CD4-positive, alpha-beta T cell treated with Interleukin-15 for 1 hour (primary cell): ENCODE measurements around the gene RBM4.
"Not testable (repeated sequence)": the region's sequence is repeated elsewhere in the genome, so short reads cannot be mapped to it uniquely, and the experiment has no call there.

ENCODE experiments used
- DNase-seq: peaks from one replicate; pipeline ENCODE4 v3.0.0-alpha.2; 2020

RBM4 gene

GRCh38 chr11:66617155-66617834 lies 21.2 kb upstream of the RBM4 start:
- DNase-seq, result peak; percentile 35

- peak; percentile 62 for DNase-seq
These were observed 19.4 kb upstream of the RBM4 start for GRCh38 chr11:66619080-66619554.

GRCh38 chr11:66624450-66624849 lies 14.1 kb upstream of the RBM4 start:
- no peak for DNase-seq

DNA sequence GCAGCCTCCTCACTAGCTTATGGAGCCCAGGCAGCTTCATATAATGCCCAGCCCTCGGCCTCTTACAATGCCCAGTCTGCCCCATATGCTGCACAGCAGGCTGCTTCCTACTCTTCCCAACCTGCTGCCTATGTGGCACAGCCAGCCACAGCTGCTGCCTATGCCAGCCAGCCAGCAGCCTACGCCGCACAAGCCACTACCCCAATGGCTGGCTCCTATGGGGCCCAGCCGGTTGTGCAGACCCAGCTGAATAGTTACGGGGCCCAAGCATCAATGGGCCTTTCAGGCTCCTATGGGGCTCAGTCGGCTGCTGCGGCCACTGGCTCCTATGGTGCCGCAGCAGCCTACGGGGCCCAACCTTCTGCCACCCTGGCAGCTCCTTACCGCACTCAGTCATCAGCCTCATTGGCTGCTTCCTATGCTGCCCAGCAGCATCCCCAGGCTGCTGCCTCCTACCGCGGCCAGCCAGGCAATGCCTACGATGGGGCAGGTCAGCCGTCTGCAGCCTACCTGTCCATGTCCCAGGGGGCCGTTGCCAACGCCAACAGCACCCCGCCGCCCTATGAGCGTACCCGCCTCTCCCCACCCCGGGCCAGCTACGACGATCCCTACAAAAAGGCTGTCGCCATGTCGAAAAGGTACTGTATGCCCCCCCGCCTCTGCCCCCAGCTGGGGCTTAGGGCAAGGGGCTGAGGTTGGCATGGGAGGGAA lies 13.3 kb upstream of the RBM4 start:
- DNase-seq, result no peak

- no peak for DNase-seq
These were observed 12.8 kb upstream of the RBM4 start for GRCh38 chr11:66625752-66626149.

DNA sequence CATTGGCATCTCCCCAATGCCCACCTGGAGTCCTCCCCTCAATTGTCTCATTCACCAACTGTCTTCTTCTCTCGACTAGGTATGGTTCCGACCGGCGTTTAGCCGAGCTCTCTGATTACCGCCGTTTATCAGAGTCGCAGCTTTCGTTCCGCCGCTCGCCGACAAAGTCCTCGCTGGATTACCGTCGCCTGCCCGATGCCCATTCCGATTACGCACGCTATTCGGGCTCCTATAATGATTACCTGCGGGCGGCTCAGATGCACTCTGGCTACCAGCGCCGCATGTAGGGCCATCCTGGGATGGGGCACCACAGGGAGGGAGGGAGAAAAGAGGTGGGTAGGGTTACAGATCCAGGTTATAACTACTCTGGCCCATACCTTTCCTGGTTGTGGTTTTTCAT lies 12.1 kb upstream of the RBM4 start:
- DNase-seq, result no peak

- DNase-seq, result no peak
These were observed 11.6 kb upstream of the RBM4 start for GRCh38 chr11:66626926-66627325.

GRCh38 chr11:66628061-66628603 lies 10.4 kb upstream of the RBM4 start:
- DNase-seq, result no peak

DNA sequence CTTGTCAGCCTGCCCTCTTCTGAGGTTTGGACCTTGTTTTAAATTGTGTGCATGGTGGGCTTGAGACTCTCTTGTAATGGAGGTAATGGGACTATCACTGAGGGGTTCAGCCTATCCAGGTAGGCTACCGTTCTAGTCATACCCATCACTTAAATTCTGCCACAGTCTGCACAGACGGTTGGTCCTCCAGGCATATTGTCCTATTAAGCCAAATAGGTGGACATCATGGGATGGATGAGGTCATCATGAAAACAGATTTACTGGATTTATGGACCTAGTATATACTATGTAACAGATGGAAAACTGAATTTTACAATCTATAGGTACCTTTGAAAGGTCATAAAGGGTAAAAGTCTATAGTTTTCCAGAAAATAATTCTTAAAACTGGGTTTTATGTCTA lies 9.1 kb upstream of the RBM4 start:
- DNase-seq, result no peak

- no peak for DNase-seq
These were observed 6.6 kb upstream of the RBM4 start for GRCh38 chr11:66631883-66632282.

DNA sequence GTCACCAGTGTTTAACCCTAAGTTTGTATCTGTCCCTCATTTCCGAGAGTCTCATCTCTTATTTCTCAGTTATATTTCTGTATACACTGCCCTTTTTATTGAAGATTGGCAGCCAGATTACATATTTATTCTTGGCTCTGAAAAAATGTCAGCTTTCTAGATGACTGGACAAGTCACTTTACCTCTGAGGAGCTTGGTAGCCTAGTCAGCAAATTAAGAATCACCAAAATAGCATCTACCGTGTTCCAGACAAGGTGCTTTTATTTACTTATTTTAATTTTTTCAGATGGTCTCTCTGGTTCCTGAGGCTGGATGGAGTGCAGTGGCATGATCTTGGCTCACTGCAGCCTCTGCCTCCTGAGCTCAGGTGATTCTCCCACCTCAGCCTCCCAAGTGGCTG lies 5.6 kb upstream of the RBM4 start:
- DNase-seq, result no peak

DNA sequence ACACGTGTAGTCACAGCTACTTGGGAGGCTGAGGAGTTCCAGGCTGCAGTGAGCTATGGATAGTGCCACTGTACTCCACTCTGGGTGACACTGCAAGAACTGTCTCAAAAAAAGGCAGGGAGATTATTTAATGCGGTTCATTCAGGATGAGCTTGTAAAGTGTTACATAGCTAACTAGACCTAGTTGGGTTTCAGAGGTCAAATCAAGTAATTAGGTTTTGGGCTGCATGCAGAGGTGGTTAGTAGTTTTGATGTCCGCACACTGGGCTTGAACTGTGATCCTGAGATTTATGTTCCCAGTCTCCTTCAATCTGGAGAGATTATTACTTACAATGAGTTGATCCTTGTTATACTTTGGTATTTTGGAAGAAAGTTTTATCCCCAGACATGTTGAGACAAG lies 2.1 kb upstream of the RBM4 start:
- no peak for DNase-seq

DNA sequence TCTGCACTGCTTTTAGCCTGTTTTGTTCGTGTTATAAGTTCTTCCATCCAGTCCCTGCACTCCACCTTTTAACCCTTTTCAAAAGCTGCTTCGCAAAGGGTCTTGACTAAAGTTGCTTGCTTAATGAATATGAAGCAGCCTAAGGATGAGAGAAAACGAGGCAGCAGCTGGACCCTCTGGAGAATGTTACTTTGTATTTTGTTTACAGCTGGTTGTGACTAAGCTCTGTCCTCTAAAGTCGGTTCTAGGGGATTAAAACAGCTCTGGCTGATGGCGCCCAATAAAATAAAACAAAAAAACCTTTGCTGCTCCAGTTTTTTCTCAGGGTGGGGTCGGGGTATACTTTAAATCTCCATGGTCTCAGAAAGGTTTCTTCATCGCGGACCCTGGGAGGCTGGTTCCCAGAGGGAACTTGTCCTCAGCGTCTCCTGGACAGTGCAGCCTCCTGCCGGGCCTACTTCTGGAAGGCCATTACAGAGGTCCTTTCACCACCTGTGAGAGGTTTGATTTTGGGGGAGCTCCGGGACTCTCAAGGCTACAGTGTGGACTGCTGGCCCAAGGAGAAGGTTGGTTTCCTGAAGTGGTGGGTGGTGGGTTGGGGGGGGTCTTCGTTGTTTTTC lies 836 bp upstream of the RBM4 start:
- DNase-seq, result no peak

DNA sequence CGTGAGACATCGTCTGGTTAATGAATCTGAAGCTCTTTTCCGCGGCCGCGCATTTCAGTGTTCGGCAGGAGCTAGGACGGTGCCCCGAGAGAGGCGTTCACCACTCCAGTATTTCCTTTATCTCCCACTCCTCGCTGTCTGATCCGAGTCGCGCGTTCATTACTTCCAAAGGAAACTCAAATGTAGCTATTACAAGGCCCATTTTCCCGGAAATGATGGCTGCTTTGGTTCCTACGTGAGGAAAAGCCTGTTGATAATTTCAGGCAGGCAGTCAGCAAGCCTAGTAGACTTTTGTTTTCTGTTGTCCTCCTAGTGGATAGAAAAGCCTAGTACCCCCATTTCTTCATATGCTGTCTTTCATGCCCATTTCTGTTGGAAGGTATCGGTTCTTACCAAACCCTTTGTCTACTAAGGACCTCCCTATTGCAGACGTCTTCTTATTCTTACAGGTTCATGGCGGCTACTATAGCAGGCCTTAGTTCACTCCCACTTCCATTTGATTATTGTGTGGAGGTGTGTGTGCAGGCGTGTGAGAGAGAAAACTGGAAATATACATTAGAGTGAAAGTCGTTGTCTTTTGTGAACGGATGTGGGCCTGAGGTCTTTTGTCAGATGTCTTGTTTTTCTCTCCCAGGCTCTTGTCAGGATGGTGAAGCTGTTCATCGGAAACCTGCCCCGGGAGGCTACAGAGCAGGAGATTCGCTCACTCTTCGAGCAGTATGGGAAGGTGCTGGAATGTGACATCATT lies 737 bp downstream of the RBM4 start:
- DNase-seq, result no peak

DNA sequence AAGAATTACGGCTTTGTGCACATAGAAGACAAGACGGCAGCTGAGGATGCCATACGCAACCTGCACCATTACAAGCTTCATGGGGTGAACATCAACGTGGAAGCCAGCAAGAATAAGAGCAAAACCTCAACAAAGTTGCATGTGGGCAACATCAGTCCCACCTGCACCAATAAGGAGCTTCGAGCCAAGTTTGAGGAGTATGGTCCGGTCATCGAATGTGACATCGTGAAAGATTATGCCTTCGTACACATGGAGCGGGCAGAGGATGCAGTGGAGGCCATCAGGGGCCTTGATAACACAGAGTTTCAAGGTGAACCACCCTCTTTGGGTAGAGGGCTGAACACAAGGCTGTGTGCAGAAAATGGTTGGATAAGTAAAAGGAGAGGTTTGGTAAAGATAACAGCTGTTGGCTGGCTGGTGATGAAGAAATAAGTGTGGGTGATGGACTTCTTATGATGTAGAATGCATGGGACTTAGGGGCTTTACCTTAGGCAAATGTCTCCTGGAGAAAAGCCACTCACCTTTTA lies 1.4 kb downstream of the RBM4 start:
- not testable (repeated sequence) for DNase-seq

DNA sequence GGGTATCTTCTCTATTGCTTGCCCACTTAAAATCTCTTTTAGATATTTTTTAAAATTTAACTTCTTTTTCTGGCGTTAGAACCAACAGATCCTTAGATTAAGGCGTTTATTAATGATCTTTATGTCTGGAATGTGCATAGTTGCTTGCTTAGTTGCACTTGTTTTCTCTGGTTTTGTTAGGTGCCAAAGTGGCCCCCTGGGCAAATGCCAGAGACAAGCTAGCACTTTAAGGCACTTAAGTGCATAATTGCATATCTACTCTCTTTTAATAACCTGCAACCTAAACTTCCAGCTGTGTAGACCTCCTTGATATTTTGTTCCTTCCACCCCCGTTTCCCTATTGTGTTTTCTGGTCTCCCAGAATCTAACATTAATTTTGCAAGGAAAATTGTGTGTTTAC lies 3.3 kb downstream of the RBM4 start:
- DNase-seq, result no peak

GRCh38 chr11:66643745-66644437 lies 5.4 kb downstream of the RBM4 start:
- DNase-seq, result no peak

- DNase-seq, result no peak
These were observed 8.3 kb downstream of the RBM4 start for GRCh38 chr11:66646828-66647227.

GRCh38 chr11:66649903-66650302 lies 11.4 kb downstream of the RBM4 start:
- no peak for DNase-seq

- DNase-seq, result no peak
These were observed 12.5 kb downstream of the RBM4 start for GRCh38 chr11:66651016-66651415.

GRCh38 chr11:66652651-66653050 lies 14.1 kb downstream of the RBM4 start:
- no peak for DNase-seq

DNA sequence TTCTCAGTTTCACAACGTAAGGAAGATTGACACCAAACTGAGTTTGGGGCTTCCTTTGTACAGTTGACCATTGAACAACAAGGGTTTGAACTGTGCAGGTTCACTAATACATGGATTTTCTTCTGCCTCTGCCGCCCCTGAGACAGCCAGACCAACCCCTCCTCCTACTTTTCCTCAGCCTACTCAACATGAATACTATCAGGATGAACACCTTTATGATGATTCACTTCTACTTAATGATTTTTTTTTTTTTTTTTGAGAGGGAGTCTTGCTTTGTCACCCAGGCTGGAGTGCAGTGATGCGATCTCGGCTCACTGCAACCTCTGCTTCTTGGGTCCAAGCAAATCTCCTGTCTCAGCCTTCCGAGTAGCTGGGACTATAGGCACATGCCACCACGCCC lies 14.6 kb downstream of the RBM4 start:
- DNase-seq, result no peak
